ENCODE results near the gene UQCR10. TPM values are rescaled to one million over a fixed set of nuclear protein-coding genes. Genes with fewer than 3 reads are reported as not detected.

The UQCR10 gene
- total RNA-seq, 1 experiment from 2014 or later = 119 TPM

DNA sequence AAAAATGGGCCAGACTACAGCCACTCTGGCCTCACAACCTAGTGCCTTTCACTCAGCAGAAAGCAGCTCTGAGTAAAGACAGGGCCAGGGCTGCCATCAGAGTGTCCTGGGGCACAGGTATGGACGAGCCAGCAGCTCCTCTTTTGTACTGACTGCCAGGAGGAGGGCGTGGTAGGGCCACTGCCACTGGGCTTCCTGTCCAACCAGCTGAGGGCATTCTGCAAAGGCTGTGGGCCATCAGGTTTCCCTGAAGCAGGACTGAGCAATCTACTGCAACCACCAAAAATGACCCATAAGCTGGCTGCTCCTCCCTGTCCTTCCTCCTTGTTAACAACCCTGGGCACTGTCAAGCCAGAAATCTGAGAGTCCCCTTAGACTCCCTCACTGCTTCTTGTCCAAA is 37.8 kb downstream of the UQCR10 start:
- no peak overlapping the region for H3K4me2 ChIP-seq (ENCODE audit: low read length)
- ATAC-seq (no peak), DNase-seq (ENCODE audit: low read depth, low spot score) (no peak)
- H2AFZ ChIP-seq (ENCODE audit: low read depth, low read length, poor library complexity, severe bottlenecking) = no peak overlapping the region
- H3K9me3 ChIP-seq (ENCODE audit: control insufficient read depth in 1 of 2, insufficient read depth in 1 of 2, low read depth in 1 of 2, low read length in 2 of 2) = no peaks in the 10 kb centered on the region
- intact Hi-C loops (cut with micrococcal nuclease) = no loop called here
- peaks cover 2 to 3% of the 10 kb centered on the region in 2 experiments; a peak in 3 of 4 replicates for H3K4me1 ChIP-seq (ENCODE audit: control insufficient read depth in 1 of 2, insufficient read depth in 2 of 2, low read length in 2 of 2)
- no peak overlapping the region for H3K27ac ChIP-seq (ENCODE audit: low read depth, low read length)
- no peaks in the 10 kb centered on the region for H3K79me2 ChIP-seq (ENCODE audit: insufficient read depth, low read length)
- no peaks in the 10 kb centered on the region for H3K27me3 ChIP-seq (ENCODE audit: insufficient read depth, low read length)
- ChIA-PET CTCF (no interaction called here), POLR2A (no interaction called here), RAD21 (ENCODE audit: low non-redundant PET in 1 of 2, low total read pairs in 2 of 2, uncharacterized antibody in 2 of 2, unreplicated experiment in 2 of 2) (no interaction called here)
- no peaks in the 10 kb centered on the region for H3K9me2 ChIP-seq (ENCODE audit: insufficient read depth)
- peaks cover 31 to 38% of the 10 kb centered on the region in 2 experiments; a peak in 3 of 4 replicates for H3K36me3 ChIP-seq (ENCODE audit: control insufficient read depth in 1 of 2, insufficient read depth in 2 of 2, low read length in 2 of 2)
- TF ChIP-seq, protein P1, sequence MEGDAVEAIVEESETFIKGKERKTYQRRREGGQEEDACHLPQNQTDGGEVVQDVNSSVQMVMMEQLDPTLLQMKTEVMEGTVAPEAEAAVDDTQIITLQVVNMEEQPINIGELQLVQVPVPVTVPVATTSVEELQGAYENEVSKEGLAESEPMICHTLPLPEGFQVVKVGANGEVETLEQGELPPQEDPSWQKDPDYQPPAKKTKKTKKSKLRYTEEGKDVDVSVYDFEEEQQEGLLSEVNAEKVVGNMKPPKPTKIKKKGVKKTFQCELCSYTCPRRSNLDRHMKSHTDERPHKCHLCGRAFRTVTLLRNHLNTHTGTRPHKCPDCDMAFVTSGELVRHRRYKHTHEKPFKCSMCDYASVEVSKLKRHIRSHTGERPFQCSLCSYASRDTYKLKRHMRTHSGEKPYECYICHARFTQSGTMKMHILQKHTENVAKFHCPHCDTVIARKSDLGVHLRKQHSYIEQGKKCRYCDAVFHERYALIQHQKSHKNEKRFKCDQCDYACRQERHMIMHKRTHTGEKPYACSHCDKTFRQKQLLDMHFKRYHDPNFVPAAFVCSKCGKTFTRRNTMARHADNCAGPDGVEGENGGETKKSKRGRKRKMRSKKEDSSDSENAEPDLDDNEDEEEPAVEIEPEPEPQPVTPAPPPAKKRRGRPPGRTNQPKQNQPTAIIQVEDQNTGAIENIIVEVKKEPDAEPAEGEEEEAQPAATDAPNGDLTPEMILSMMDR (IDR thresholded peaks at IDR 0.05 in 2 of 3, conservative IDR thresholded peaks at IDR 0.05 in 1 of 3; ENCODE audit: borderline replicate concordance in 1 of 3, insufficient read depth in 1 of 3, low read depth in 2 of 3, low read length in 2 of 3) = no peak
- no peak for TF ChIP-seq EGR1 (IDR thresholded peaks at IDR 0.05; ENCODE audit: low read depth)
- no peak overlapping the region for H3K4me3 ChIP-seq (replicated peaks in 1 of 2; ENCODE audit: low read depth in 1 of 2, low read length in 2 of 2)
- no peaks in the 10 kb centered on the region for H4K20me1 ChIP-seq (ENCODE audit: insufficient read depth)
- no peak overlapping the region for H3K9ac ChIP-seq (ENCODE audit: low read length)
- BruUV-seq (replicated peaks) = no TSS peak

DNA sequence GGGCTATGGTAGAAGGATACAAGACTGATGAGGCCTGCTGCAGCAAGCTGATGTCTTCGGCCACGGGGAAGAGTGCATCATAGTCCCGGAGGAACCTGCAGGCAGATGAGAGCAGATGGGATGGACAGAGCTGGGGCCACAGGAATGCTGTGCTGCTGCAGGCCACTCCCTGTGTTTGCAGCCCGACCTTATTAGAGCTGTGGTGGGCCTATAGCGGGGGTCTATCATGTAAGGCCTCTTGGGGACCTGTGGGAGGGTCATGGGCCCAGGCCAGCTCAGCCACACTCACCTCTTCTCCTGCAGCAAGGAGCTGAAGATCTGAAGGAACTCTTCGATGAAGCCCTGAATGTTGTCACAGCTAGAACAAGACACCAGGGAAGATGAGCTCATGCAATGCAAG is 39.0 kb downstream of the UQCR10 start:
- ChIA-PET POLR2A (no interaction called here), CTCF (no interaction called here), RAD21 (ENCODE audit: low non-redundant PET in 1 of 2, low total read pairs in 2 of 2, uncharacterized antibody in 2 of 2, unreplicated experiment in 2 of 2) (no interaction called here)
- TF ChIP-seq JUND (IDR thresholded peaks at IDR 0.05) (no peak), EZH2 (IDR thresholded peaks at IDR 0.05) (no peak), SIN3A (IDR thresholded peaks at IDR 0.05; ENCODE audit: low read depth) (no peak)
- H3K27me3 ChIP-seq (ENCODE audit: insufficient read depth, low read length) = no peaks in the 10 kb centered on the region
- H3K9me3 ChIP-seq (ENCODE audit: control insufficient read depth in 1 of 2, insufficient read depth in 1 of 2, low read depth in 1 of 2, low read length in 2 of 2) = no peaks in the 10 kb centered on the region
- intact Hi-C loops (cut with micrococcal nuclease) = no loop called here
- H2AFZ ChIP-seq (ENCODE audit: low read depth, low read length, poor library complexity, severe bottlenecking) = no peak overlapping the region
- BruUV-seq (replicated peaks) = no TSS peak
- no peaks in the 10 kb centered on the region for H3K79me2 ChIP-seq (ENCODE audit: insufficient read depth, low read length)
- H3K9me2 ChIP-seq (ENCODE audit: insufficient read depth) = no peaks in the 10 kb centered on the region
- no peaks in the 10 kb centered on the region for H3K4me1 ChIP-seq (ENCODE audit: control insufficient read depth in 1 of 2, insufficient read depth in 2 of 2, low read length in 2 of 2)
- H3K27ac ChIP-seq (ENCODE audit: low read depth, low read length) = no peak overlapping the region
- H4K20me1 ChIP-seq (ENCODE audit: insufficient read depth) = no peaks in the 10 kb centered on the region
- peaks cover 31 to 39% of the 10 kb centered on the region in 2 experiments; a peak in 3 of 4 replicates for H3K36me3 ChIP-seq (ENCODE audit: control insufficient read depth in 1 of 2, insufficient read depth in 2 of 2, low read length in 2 of 2)
- no peak overlapping the region for H3K4me2 ChIP-seq (ENCODE audit: low read length)
- no peak for ATAC-seq
- no peak for DNase-seq (ENCODE audit: low read depth, low spot score)
- no peak overlapping the region for H3K9ac ChIP-seq (ENCODE audit: low read length)
- no peak overlapping the region for H3K4me3 ChIP-seq (replicated peaks in 1 of 2; ENCODE audit: low read depth in 1 of 2, low read length in 2 of 2)

All from HCT116 (cell line).